ENCODE data around the gene CTSA. TPM values are rescaled to one million over a fixed set of nuclear protein-coding genes. Genes with fewer than 3 reads are reported as not detected.
A peak's percentile ranks its signal among the peaks of the same experiment; 100 is the strongest.

Gene CTSA
- total RNA-seq, 3 donors from 2014 or later (not counting 1 experiment from before 2014, with no cell fraction given): 72.8 to 108 (median 86.8) TPM

DNA sequence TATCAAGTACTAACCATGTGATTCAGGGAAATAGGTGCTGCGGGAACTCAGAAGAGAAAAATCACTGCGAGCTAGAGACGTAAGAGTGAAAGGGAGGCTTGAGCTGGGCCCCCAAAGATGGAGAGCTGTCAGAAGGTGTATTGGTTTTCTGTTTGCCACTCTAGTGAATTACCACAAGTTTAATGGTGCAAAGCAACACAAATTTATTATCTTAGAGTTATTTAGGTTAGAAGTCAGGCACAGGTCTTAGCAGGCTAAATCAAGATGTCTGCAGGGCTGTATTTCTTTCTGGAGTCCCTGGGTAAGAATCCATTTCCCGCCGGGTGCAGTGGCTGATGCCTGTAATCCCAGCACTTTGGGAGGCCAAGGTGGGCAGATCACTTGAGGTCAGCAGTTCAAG, 31.2 kb upstream of the CTSA start:
- H3K27ac ChIP-seq (ENCODE audit: low read length): no peak overlapping the region
- DNase-seq (no peak), ATAC-seq (no peak)
- no peaks in the 10 kb centered on the region for H3K27me3 ChIP-seq (ENCODE audit: control insufficient read depth, insufficient read depth, low read length)
- H3K36me3 Mint-ChIP-seq: no peaks in the 10 kb centered on the region
- TF ChIP-seq, protein P1, sequence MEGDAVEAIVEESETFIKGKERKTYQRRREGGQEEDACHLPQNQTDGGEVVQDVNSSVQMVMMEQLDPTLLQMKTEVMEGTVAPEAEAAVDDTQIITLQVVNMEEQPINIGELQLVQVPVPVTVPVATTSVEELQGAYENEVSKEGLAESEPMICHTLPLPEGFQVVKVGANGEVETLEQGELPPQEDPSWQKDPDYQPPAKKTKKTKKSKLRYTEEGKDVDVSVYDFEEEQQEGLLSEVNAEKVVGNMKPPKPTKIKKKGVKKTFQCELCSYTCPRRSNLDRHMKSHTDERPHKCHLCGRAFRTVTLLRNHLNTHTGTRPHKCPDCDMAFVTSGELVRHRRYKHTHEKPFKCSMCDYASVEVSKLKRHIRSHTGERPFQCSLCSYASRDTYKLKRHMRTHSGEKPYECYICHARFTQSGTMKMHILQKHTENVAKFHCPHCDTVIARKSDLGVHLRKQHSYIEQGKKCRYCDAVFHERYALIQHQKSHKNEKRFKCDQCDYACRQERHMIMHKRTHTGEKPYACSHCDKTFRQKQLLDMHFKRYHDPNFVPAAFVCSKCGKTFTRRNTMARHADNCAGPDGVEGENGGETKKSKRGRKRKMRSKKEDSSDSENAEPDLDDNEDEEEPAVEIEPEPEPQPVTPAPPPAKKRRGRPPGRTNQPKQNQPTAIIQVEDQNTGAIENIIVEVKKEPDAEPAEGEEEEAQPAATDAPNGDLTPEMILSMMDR (IDR thresholded peaks at IDR 0.05): no peak
- no peaks in the 10 kb centered on the region for H3K9me3 Mint-ChIP-seq
- H3K36me3 ChIP-seq (ENCODE audit: control insufficient read depth, insufficient read depth, low read length): peaks cover under 1% of the 10 kb centered on the region
- peaks cover 38 to 58% of the 10 kb centered on the region in 2 donors for H3K4me1 Mint-ChIP-seq
- no peak overlapping the region for H3K4me3 Mint-ChIP-seq
- H3K4me3 ChIP-seq (ENCODE audit: low read length): no peak overlapping the region
- peaks cover 29% of the 10 kb centered on the region for H3K4me1 ChIP-seq (ENCODE audit: control insufficient read depth, insufficient read depth, low read length)
- no peaks in the 10 kb centered on the region for H3K9me3 ChIP-seq (ENCODE audit: control insufficient read depth, insufficient read depth, low read length)
- no peak overlapping the region for H3K27ac Mint-ChIP-seq
- WGBS (ENCODE audit: insufficient coverage): 95% methylated on average over 5 of the region's 5 CpGs
- no peaks in the 10 kb centered on the region for H3K27me3 Mint-ChIP-seq (ENCODE audit: low read depth in 2 of 2)
- intact Hi-C loops (cut with micrococcal nuclease): no loop called here

DNA sequence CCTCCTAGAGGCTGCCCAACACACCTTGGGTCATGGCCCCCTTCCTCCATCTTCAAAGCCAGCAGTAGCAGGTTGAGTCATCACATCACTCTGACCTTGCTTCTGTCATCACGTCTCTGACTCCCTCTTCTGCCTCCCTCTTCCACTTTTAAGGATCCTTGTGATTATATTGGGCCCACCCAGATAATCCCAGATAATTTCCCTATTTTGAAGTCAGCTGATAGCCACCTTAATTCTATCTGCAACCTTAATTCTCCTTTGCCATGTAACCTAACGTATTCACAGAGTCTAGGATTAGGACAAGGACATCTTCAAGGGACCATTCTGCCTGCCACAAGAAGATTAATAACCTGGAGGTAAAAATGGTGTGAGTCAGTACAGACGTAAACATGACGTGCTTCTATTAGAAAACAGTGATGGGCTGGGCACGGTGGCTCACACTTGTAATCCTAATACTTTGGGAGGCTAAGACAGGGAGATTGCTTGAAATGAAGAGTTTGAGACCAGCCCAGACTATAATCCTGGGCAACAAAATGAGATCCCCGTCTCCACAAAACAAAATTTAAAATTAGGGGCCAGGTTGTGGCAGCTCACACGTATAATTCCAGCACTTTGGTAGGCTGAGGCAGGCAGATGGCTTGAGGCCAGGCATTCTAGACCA, 30.4 kb upstream of the CTSA start:
- TF ChIP-seq, protein P1 (IDR thresholded peaks at IDR 0.05): no peak
- no peaks in the 10 kb centered on the region for H3K36me3 ChIP-seq (ENCODE audit: control insufficient read depth, insufficient read depth, low read length)
- intact Hi-C loops (cut with micrococcal nuclease): no loop called here
- no peaks in the 10 kb centered on the region for H3K27me3 Mint-ChIP-seq (ENCODE audit: low read depth in 2 of 2)
- DNase-seq: no peak
- H3K27ac ChIP-seq (ENCODE audit: low read length): no peak overlapping the region
- H3K9me3 ChIP-seq (ENCODE audit: control insufficient read depth, insufficient read depth, low read length): no peaks in the 10 kb centered on the region
- 72% methylated on average over 7 of the region's 7 CpGs for WGBS (ENCODE audit: insufficient coverage)
- H3K4me1 Mint-ChIP-seq: peaks cover 38 to 53% of the 10 kb centered on the region in 2 donors
- H3K36me3 Mint-ChIP-seq: no peaks in the 10 kb centered on the region
- peaks cover 24% of the 10 kb centered on the region for H3K4me1 ChIP-seq (ENCODE audit: control insufficient read depth, insufficient read depth, low read length)
- H3K4me3 Mint-ChIP-seq: peak overlapping the region; percentile 33
- H3K9me3 Mint-ChIP-seq: no peaks in the 10 kb centered on the region
- ATAC-seq: no peak
- H3K4me3 ChIP-seq (ENCODE audit: low read length): no peak overlapping the region
- H3K27me3 ChIP-seq (ENCODE audit: control insufficient read depth, insufficient read depth, low read length): no peaks in the 10 kb centered on the region
- no peak overlapping the region for H3K27ac Mint-ChIP-seq

DNA sequence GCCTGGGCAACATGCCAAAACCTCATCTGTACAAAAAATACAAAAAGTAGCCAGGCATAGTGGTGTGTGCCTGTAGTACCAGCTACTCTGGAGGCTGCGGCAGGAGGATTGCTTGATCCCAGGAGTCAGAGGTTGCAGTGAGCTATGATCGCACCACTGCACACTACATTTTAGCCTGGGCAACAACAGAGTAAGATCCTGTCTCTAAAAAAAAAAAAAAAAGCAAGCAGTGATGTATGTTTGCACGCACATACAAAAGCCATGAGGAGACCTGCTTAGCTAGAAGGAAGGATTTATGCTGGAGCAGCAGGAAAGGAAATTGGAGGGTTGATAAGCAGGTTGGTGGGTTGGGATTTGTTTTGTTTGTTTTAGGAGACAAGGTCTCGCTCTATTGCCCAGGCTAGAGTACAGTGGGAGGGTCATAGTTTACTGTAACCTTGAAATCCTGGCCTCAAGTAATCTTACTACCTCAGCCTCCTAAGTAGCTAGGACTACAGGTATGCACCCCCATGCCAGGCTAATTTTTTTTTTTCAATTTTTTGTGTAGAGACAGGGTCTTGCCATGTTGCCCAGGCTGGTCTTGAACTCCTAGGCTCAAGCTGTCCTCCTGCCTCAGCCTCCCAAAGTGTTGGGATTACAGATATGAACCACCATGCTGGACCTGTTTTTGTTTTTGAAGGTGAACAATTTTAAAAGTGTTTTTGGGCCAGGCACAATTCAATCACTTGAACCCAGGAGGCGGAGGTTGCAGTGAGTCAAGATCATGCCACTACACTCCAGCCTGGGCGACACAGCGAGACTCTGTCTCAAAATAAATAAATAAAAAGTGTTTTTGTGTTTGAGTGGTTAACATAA, 29.7 kb upstream of the CTSA start:
- Mint-ChIP-seq H3K4me1 (peaks cover 36 to 46% of the 10 kb centered on the region in 2 donors), H3K27ac (no peak overlapping the region), H3K9me3 (no peaks in the 10 kb centered on the region), H3K36me3 (no peaks in the 10 kb centered on the region), H3K27me3 (ENCODE audit: low read depth in 2 of 2) (no peaks in the 10 kb centered on the region), H3K4me3 (no peak overlapping the region)
- ATAC-seq (no peak), DNase-seq (no peak)
- no peaks in the 10 kb centered on the region for H3K36me3 ChIP-seq (ENCODE audit: control insufficient read depth, insufficient read depth, low read length)
- intact Hi-C loops (cut with micrococcal nuclease): no loop called here
- no peaks in the 10 kb centered on the region for H3K27me3 ChIP-seq (ENCODE audit: control insufficient read depth, insufficient read depth, low read length)
- no peak overlapping the region for H3K4me3 ChIP-seq (ENCODE audit: low read length)
- TF ChIP-seq, protein P1 (IDR thresholded peaks at IDR 0.05): no peak
- peaks cover 16% of the 10 kb centered on the region for H3K4me1 ChIP-seq (ENCODE audit: control insufficient read depth, insufficient read depth, low read length)
- no peaks in the 10 kb centered on the region for H3K9me3 ChIP-seq (ENCODE audit: control insufficient read depth, insufficient read depth, low read length)
- 93% methylated on average over 7 of the region's 7 CpGs for WGBS (ENCODE audit: insufficient coverage)
- no peak overlapping the region for H3K27ac ChIP-seq (ENCODE audit: low read length)
